NCI-H1105 treated with DMSO at 0.1 percent for 48 hours (cell line): Measurements from ENCODE around the gene STPG2.

ENCODE experiments used
- DNase-seq: peaks from one replicate; lab custom pipeline; 2025; lab: John Stamatoyannopoulos, UW

STPG2 gene

DNA sequence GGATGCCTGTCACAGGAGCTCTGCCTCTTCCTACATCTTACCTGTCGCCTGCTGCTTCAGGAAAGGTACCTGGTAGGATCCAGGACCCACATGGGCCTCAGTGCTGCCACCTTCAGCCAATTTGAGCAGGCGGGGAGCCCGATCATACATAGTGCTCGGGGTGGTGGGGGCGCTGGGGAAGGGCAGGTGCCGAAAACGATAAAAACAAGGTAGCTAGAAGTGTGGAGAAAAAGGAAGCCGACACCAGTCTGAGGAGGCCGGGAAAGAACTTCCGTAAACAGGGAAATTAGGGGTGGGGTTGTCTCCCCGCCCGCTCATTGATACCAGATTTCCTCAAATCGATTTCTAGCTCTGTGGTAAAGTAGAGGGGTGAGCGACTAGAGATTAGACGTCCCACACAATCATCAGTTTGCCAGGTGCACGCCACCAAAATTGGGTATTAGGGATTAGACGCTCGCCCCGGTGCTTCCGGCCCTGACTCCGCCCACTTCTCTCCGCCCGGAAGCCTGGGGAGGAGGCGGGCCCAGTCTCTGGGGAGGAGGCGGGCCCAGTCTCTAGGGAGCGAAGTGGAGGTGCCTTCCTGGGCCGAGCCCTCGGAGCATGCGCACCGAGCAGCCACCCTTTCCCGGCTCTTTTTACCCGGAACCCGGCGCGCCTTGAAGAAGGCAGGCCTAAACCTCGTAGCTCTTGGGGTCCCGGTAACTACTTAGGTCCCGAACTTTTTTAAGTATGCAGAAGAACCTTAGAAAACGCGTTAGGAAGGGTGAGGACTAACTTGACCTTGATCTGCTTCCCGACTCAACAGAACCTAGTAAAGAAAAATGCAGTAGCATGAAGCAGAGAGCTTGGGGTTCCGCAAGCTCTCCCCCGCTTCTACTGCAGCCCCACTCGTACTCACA, at the start of gene STPG2:
Gene STPG2 (minus strand): TSS at position 476 of the 899 bp plus-strand sequence.
- peak; percentile 68 for DNase-seq

DNA sequence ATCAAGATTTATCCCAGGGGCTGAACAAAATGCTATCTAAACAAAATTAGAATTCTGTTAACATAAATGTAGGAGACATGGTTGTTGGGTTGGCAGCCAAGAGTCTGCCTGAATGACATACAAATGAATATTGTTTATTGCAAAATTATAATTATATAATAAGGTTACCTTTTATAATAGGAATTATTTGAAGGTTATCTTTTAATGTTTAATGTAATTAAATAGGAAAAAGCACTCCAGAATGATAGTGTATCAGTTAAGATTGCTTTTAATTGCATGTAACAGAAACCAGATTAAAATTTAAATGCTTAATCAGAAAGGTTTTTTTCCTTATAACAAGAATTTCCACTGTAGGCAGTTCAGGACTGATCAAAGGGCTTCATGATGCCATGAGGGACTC, 42.0 kb upstream of the STPG2 start:
- no peak for DNase-seq

DNA sequence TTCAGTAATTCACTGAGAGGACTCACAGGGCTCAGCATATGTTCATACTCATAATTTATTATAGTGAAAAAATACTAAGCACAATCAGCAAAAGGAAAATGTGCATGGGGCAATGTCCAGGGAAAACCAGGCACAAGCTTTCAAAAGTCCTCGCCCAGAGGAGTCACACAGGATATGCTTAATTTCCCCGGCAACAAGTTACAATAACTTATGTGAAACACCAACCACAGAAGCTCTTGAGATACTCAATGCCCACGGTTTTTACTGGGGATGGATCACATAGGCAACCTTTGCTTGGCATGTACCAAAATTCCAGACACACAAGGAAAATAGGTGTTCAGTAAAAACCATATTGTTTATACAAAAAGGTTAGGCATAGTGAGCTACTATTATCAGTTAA, 38.5 kb upstream of the STPG2 start:
- no peak for DNase-seq

DNA sequence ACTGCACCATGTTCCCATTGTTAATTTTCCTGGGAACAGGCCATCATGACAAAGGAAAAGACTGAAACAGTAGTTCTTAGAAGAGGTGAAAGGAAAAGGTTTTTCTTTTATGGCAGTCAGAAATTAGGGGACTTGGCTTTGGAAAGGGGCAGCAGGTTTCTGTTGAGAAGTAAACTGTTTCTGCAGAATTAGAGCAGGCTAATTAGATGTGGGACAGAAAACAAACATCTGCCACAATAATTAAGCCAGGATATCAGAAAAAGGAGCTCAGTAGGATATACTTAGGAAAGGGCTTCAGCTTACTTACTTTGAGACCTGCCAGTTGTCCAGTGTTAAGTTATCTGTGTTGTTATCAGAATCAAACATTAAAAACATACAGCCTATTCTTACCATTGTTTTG, 36.7 kb upstream of the STPG2 start:
- no peak for DNase-seq

DNA sequence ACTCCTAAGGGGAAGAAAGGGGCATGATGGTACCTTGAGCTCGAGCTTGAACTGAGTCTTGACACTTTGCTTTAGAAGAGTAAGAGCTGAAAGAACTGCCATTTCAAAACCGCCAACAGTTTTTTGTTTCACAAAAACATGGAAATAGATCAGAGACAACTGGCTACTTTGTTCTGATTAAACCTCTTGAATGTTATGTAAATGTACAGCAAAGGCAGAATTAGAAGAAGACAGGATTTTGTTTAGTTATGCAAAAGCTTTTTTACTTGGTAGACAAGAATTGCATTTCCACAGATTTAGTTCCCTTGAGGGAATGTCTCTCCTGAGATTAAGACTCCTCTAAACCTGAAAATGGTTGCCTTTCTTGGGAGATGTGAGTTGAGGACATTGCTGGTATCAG, 33.3 kb upstream of the STPG2 start:
- DNase-seq: no peak

DNA sequence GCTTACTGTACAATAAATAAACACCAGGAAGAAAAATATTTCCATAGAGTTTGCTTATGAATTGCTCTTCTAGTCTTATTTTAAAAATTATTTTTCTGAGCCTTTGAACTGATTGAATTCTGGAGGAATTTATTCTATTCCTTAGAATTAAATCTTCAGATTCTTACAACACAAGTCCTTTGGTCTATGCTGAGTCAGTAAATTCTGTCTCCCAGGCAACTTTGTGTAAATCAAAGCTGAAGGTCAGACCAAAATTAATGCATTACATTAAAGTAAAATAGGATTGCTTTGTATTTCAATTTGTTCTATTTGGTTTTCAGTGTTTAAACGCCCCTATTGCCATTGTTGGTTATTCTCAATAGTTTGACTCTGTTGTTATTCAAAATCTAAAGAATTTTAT, 26.8 kb upstream of the STPG2 start:
- no peak for DNase-seq

DNA sequence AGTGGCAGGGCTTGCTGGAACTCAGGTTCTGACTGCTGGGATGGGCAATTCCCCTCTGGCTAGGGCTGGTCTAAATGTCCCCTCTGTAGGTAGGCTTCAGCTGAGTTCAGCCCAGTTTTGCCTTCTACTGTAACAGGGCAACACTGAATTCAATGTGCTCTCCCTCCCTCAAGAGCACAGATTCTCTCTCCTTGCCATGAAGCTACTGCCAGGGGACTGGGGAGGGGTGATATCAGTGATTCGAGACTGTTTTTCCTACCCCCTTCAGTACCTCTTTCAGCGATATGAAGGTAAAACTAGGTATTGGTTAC, 23.4 kb upstream of the STPG2 start:
- no peak for DNase-seq

DNA sequence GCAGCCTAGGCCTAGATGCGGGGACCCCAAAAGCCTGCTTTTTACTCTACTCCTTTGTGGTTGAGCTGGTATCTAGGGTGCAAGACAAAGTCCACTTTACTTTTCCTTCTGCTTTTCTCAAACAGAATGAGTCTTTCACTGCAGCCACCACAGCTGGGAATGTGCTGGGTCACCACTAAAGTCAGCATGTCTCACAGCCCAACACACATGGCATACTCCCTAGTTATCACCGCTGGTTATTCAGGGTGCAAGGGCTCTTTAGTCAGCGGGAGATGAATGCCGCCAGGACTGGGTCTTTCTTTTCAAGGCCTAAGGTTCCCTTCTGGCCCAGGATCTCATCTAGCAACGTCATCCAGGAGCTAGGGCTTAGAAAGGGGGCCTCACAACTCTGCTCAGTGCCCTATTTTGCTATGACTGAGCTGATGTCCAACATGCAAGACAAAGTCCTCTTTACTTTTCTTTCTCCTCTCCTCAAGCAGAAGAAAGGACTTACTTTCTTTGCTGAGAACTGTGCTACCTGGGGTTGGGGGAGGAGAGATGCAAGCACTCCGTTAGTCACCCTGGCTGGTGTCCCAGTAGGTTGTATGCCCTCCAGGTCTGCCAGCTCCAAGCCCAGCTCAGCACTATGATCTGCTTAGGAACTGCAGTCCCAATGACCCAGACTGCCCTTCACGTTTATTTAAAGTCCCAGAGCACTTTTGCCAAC, 22.9 kb upstream of the STPG2 start:
- no peak for DNase-seq

DNA sequence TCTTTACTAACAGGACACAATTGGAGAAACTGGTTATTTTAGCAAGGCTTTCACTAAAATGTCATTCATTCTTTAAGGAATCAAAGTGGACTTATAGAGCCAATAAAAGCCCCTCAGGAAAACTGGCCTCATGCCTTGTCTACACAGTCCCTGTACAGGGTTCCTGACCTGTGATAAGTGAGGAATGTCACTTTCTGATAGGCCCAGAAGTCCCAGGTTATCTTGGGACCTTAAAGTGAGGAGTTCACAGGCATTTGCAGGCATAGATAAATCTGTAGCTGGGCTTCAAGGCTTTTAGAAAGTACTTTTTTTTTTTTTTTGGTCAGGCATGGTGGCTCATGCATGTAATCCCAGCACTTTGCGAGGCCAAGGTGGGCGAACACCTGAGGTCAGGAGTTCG, 19.4 kb upstream of the STPG2 start:
- DNase-seq: no peak

DNA sequence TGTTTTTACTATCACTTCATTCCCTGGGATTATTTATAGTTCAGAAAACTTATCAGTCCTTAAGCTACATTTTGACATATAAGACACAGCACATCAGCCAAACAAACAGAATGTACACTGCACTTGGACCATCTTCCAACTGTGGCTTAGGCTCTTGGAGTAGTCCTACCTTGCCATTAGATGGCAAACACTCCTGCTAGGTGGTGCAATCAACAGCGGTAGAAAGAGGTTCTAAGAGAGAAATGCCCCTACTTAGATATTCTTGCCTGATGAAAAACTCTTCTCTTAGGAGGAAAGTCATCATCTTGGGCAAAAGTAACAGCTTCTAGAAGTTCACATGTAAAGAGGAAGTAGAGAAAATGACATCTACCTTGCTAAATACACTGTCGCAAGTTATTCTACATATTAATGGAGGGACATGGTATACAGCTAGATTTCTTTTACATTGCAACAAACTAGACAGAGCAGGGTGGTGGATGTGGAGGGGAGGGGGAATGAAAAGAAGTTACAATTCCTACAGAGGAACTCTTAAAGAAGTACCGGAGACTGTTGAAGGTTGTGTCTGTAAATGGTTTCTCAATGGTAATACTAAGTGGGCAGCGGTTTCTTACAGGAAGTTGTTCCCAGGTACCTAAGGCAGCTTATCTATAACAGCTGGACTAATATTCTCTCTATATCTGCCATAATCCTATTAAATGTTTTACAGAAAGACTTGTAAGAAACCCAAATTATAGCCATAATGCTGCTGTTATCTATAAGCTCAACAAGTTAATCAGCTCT, 8.1 kb upstream of the STPG2 start:
- DNase-seq: no peak

DNA sequence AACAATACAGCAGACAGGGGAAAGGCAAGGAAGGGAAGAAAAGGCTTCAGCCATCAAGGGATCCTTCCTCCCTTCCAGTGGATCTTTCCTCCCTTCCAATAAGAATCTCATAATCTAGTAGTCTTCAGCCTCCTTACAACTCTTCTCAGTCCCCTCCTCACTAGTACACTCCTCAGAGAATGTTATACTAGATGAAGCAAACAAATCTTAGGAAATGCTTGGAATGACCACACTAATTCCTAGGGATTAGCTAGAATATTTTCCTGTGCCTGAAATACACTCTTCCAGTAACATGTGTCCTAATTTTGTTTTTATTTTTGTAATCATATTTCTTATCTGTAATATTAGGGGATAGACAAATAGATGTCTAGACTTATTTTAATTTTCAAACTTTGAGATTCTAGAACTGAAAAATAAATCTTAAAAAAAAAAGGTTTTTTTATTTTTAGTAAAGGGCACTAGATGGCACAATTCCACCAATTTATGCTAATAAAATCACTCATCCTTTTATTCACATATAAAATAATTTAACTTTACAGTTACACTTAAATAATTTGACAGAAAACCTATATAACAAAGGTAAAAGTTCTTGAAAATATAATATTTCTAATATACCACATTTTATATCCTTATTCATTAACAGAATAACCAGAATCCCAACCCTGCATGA, 7.0 kb upstream of the STPG2 start:
- peak; percentile 1 for DNase-seq

DNA sequence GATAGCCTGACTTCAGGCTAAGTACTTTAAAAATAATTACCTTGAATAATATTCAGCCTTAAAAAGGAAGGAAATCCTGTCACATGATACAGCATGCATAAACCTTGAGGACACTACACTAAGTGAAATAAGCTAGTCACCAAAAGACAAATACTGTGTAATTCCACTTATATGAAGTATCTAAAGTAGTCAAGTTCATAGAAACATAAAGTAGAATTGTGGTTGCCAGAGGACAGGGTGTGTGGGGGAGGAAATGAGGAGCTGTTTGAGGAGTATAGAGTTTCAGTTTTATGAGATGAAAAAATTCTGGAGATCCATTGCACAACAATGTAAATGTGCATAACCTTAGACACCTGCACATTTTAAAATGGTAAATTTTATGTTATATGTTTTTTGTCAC, 5.6 kb upstream of the STPG2 start:
- no peak for DNase-seq

DNA sequence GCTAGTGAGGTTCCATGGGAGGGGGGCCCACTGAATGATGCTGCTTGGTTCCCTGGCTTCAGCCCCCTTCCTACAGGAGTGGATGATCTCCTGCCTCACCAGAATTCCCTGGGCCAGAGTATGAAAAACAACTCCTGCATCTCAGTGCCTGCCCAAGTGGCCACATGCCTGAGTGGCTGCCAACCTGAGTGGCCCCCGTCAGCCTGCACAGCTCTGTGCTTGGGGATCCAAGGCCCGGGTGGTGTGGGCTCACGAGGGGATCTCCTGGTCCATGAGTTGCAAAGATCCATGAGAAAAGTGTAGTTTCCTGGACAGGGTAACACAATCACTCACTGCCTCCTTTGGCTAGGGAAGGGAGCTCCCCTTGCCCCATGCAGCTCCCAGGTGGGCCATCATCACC, 17.1 kb downstream of the STPG2 start:
- DNase-seq: no peak

DNA sequence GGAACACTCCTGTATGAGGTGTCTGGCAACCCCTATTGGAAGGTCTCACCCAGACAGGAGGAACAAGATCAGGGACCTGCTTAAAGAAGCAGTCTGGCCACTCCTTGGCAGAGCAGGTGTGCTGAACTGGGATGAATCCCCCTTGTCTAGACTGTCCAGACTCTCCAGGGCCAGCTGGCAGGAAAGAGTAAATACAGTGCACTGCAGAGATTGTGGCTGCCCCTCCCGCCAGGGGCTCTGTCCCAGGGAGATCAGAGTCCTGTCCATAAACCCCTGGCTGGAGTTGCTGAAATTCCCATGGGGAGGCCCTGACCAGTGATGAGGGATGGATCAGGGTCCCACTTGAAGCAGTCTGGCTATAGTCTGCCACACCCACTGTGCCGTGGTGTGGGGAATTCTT, 17.7 kb downstream of the STPG2 start:
- no peak for DNase-seq

DNA sequence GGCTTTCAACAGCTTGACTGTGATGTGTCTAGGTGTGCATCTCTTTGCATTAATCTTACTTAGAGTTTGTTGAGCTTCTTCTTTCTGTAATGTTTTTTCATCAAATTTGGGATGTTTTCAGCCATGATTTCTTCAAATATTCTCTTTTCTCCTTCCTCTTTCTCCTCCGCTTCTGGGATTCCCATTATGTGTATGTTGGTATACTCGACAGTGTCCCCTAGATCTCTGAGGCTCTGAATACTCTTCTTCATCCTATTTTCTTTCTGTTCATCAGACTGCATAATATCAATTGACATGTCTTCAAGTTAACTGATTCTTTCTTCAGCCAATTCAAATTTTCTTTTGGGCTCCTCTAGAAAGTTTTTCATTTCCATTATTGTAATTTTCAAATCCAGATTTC, 25.9 kb downstream of the STPG2 start:
- no peak for DNase-seq

DNA sequence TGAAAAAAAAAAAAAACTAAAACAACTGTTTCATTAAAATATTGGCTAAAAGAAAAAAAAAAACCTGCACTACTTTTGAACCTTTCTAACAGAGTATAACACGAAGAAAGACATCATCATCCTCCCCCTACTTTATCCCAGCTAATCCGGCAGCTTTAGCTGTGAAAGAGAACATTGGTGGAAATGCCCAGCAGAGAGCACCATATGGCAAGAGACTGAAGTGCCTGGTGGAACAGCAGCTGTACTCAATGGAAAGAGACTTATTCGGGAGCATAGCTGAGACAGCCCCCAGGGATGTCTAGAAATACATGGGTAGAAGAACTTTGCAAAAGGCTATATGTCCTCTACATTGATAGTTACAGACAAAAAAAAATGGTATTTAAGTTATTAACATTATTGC, 30.3 kb downstream of the STPG2 start:
- no peak for DNase-seq

DNA sequence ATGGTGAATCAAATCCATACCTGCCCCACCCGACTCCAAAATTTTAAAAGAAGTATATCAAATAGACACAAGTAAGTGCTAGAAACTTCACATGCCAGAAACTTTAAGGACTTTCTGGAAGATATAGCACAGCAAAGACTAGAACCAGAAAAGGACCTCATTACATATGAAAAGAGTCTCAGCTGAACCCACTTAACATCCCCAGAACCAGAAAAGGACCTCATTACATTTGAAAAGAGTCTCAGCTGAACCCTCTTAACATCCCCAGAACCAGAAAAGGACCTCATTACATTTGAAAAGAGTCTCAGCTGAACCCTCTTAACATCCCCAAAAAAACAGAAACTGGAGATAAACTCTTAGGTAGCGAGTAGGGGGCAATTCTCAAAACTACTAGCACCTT, 32.3 kb downstream of the STPG2 start:
- DNase-seq: no peak

DNA sequence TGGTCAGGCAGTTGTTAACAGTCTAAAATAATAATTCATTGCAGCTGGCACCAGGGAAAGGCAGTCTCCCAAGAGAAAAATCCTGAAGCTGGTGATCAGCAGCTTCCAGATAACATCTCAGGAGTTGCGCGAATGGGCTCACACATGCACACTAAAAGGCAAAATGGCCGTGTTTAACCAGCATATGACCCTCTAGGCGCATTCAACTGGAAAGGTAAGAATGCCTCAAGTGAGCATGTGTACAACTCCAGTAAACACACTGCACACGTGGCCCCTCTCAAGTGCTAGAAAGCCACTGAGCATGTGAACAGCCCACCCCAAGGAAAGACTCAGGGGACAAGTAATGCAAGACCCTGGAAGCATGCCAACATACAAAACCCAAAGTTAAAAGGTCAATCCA, 33.1 kb downstream of the STPG2 start:
- DNase-seq: peak; percentile 27

DNA sequence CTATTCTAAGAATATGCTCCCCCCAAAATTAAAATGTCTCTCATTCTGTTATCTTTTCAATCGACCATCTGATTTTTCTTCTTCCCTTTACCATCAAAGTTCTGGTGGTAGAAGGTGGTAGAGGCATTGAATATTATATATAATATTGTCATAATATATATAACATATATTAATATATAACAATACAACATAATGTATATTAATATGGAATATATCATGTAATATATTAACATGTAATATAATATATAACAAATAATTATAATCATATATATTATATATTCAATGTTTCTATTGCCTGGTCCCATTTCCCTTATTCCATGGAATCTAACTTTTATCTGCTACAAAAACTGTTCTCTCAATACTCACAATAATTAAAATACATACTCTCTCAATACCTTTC, 40.6 kb downstream of the STPG2 start:
- DNase-seq: no peak

DNA sequence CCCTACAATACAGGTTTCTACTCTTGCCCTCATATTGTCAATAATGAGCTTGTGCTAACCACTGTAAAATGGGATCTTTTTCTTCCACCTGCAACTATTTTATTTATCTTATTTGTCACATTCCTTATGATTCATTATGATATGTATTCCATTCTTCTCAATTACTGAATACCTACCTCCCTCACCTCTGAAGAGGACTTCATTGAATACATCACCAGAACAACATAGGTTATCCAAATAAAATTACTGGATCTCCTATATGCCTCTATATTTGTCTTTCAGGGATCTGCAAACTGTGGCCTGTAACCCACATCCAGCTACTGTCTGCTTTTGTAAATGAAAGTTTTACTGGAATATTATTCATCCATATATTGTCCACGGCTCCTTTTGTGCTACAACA, 41.3 kb downstream of the STPG2 start:
- DNase-seq: no peak

DNA sequence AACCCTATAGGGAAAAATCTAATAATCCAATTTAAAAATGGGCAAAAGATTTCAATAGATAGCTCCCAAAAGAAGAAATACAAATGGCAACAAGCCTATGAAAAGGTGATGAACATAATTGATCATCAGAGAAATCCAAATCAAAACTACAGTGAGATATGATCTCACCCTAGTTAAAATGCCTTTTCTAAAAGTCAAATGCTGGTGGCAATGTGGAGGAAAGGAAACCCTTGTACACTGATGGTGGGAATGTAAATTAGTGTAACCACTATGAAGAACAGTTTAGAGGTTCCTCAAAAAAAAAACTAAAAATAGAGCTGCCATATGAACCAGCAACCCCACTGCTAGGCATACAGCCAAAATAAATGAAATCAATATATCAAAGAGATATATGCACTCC, 44.5 kb downstream of the STPG2 start:
- no peak for DNase-seq

DNA sequence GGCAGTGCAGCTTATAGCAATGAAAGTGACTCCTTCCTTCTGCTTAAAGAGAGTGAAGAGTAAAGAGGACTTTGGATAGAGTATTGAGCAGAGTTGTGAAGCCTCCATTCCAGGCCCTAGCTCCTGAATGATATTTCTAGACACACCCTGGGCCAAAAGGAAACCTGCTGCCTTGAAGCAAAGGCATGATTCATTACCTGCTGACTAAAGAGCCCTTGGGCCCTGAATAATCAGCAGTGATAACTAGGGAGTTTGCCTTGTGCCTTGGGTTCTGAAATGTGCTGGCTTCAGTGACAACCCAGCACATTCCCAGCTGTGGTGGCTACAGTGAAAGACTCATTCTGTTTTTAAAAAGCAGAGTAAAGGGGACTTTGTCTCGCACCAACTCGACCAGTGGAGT, 49.2 kb downstream of the STPG2 start:
- no peak for DNase-seq
